IMR-90 (cell line): Measurements from ENCODE around the gene TBATA. TPM values are rescaled to one million over a fixed set of nuclear protein-coding genes. Genes with fewer than 3 reads are reported as not detected.

Experiments
- ATAC-seq: fragments of 200-7000 bp; cut with Tn5 transposase; 2 replicates; pipeline ENCODE4 v1.9.1; 2020; ENCODE audit warnings: low read depth, mild to moderate bottlenecking, moderate library complexity
- BruUV-seq: library from RNA; stranded (reverse); fragments of 400-500 nt; replicated peaks from 2 replicates; lab custom pipeline; 2021; lab: Mats Ljungman, UMichigan
- CTCF ChIA-PET: fragments of 300-600 bp; formaldehyde crosslinking; extraction: SDS; loops from one replicate; lab custom pipeline; 2021; ENCODE audit warnings: antibody characterized with exemption; lab: Yijun Ruan, JAX
- POLR2A ChIA-PET: fragments of 300-600 bp; sonication (Branson Sonifier 250); formaldehyde crosslinking; loops from one replicate; lab custom pipeline; 2022; ENCODE audit warnings: antibody characterized with exemption; ENCODE audit not compliant: unreplicated experiment; lab: Charles Lee
- DNase-seq: peaks from one replicate; pipeline ENCODE4 v3.0.0; 2013
- H2AFZ ChIP-seq: replicated peaks from 2 replicates; pipeline ENCODE3; 2013; ENCODE audit warnings: low read length, mild to moderate bottlenecking; ENCODE audit not compliant: poor library complexity
- H2AK5ac ChIP-seq: 2 replicates; pipeline ENCODE4 v1.6.1; 2013; ENCODE audit warnings: low read depth, low read length, inconsistent platforms
- H2AK9ac ChIP-seq: replicated peaks from 2 replicates; pipeline ENCODE3; 2013; ENCODE audit warnings: mild to moderate bottlenecking, low read depth, low read length, moderate library complexity; ENCODE audit not compliant: poor library complexity
- H2BK120ac ChIP-seq: 2 replicates; pipeline ENCODE4 v1.6.1; 2013; ENCODE audit warnings: low read depth, low read length, inconsistent platforms
- H2BK15ac ChIP-seq: 3 replicates; pipeline ENCODE4 v1.6.1; 2013; ENCODE audit warnings: low read depth, low read length, inconsistent platforms
- H2BK20ac ChIP-seq: 2 replicates; pipeline ENCODE4 v1.6.1; 2013; ENCODE audit warnings: low read depth, mild to moderate bottlenecking, inconsistent platforms, low read length, moderate library complexity
- H2BK5ac ChIP-seq: 2 replicates; pipeline ENCODE4 v1.6.1; 2013; ENCODE audit warnings: mild to moderate bottlenecking, low read depth, low read length, inconsistent platforms; ENCODE audit not compliant: poor library complexity, severe bottlenecking
- H3K14ac ChIP-seq: replicated peaks from 2 replicates; pipeline ENCODE4 v1.6.1; 2013; ENCODE audit warnings: low read depth, low read length, inconsistent platforms
- H3K18ac ChIP-seq: 2 replicates; pipeline ENCODE4 v1.6.1; 2013; ENCODE audit warnings: low read depth, low read length, control low read depth
- H3K23ac ChIP-seq: 2 replicates; pipeline ENCODE4 v1.6.1; 2013; ENCODE audit warnings: low read depth, low read length, inconsistent platforms
- H3K27ac ChIP-seq: 2 replicates; pipeline ENCODE4 v1.5.1; 2013; ENCODE audit warnings: mild to moderate bottlenecking, control low read depth, low read length; ENCODE audit not compliant: insufficient read depth
- H3K27me3 ChIP-seq: 2 replicates; pipeline ENCODE4 v1.6.1; 2013; ENCODE audit warnings: low read length; ENCODE audit not compliant: control insufficient read depth, insufficient read depth
- H3K36me3 ChIP-seq: 2 replicates; pipeline ENCODE4 v1.6.1; 2013; ENCODE audit warnings: low read length, mixed read lengths; ENCODE audit not compliant: control insufficient read depth, insufficient read depth
- H3K4ac ChIP-seq: 2 replicates; pipeline ENCODE4 v1.6.1; 2013; ENCODE audit warnings: low read depth, low read length, inconsistent platforms
- H3K4me1 ChIP-seq: 2 replicates; pipeline ENCODE4 v1.6.1; 2013; ENCODE audit warnings: low read length, mixed read lengths; ENCODE audit not compliant: control insufficient read depth, insufficient read depth
- H3K4me2 ChIP-seq: 2 replicates; pipeline ENCODE4 v1.6.1; 2013; ENCODE audit warnings: low read depth, mild to moderate bottlenecking, control low read depth, low read length, moderate library complexity
- H3K4me3 ChIP-seq: 2 replicates; pipeline ENCODE4 v1.5.1; 2013; ENCODE audit warnings: low read depth, mild to moderate bottlenecking, control low read depth, low read length, moderate library complexity; ENCODE audit not compliant: insufficient read depth
- H3K56ac ChIP-seq: 2 replicates; pipeline ENCODE4 v1.6.1; 2013; ENCODE audit warnings: low read length, inconsistent platforms; ENCODE audit not compliant: insufficient read depth; ENCODE audit errors: extremely low read depth
- H3K79me1 ChIP-seq, 2 experiments: 2 replicates each; pipeline ENCODE4 v1.6.1; 2013; ENCODE audit warnings: low read length in 2 of 2, inconsistent platforms in 1 of 2, low read depth in 1 of 2
- H3K9ac ChIP-seq: 2 replicates; pipeline ENCODE4 v1.6.1; 2013; ENCODE audit warnings: low read depth, low read length, control low read depth
- H3K9me1 ChIP-seq: 2 replicates; pipeline ENCODE4 v1.6.1; 2013; ENCODE audit warnings: low read length, inconsistent platforms; ENCODE audit not compliant: insufficient read depth
- H3K9me3 ChIP-seq: 2 replicates; pipeline ENCODE4 v1.6.1; 2013; ENCODE audit warnings: low read length; ENCODE audit not compliant: control insufficient read depth, insufficient read depth
- H4K20me1 ChIP-seq: 2 replicates; pipeline ENCODE4 v1.6.1; 2013; ENCODE audit warnings: low read length, inconsistent platforms; ENCODE audit not compliant: insufficient read depth
- H4K5ac ChIP-seq: 2 replicates; pipeline ENCODE4 v1.6.1; 2013; ENCODE audit warnings: mild to moderate bottlenecking, low read depth, low read length, control low read depth
- H4K8ac ChIP-seq, 2 experiments: 2 replicates each; pipeline ENCODE4 v1.6.1; 2013; ENCODE audit warnings: low read depth in 2 of 2, low read length in 2 of 2, control low read depth in 1 of 2, inconsistent platforms in 1 of 2
- H4K91ac ChIP-seq: 2 replicates; pipeline ENCODE4 v1.6.1; 2013; ENCODE audit warnings: low read depth, low read length, inconsistent platforms; ENCODE audit not compliant: insufficient read depth
- MAZ ChIP-seq: IDR thresholded peaks from 2 replicates; pipeline ENCODE4 v1.6.1; 2012; ENCODE audit warnings: low read depth, mild to moderate bottlenecking, low read length, improper control_type of control experiment, moderate library complexity, borderline replicate concordance
- WGBS, 2 experiments: methylation state at CpG; one replicate each; pipeline versions ENCODE4 v1.1.5 to v1.1.7; 2013; ENCODE audit warnings: missing lambda C conversion rate in 2 of 2; ENCODE audit not compliant: insufficient read length in 1 of 2; ENCODE audit errors: extremely low coverage in 2 of 2; 5-methylcytosine and 5-hydroxymethylcytosine counted together
- dilution Hi-C: fragments of 300-500 bp; cut with HindIII; formaldehyde crosslinking; loops from one replicate; pipeline ENCODE4 v1.14.3; 2018; ENCODE audit warnings: low sequenced_read_pairs; ENCODE audit not compliant: unreplicated experiment
- in situ Hi-C: fragments of 300-500 bp; cut with MboI; formaldehyde crosslinking; loops from 3 replicates; pipeline ENCODE4 v1.14.3; 2019; ENCODE audit warnings: low sequenced_read_pairs, inconsistent platforms, mixed read lengths
- intact Hi-C: fragments of 100-400 bp; cut with micrococcal nuclease; formaldehyde crosslinking; loops from 2 replicates; pipeline ENCODE4 v1.10.0; 2022
- polyA plus RNA-seq, 3 experiments: library from polyadenylated mRNA; depleted of rRNA; stranded (reverse); fragments of >200 nt; gene quantifications; 2 replicates each; pipeline ENCODE4 v1.2.3, GENCODE V29; 2012; ENCODE audit warnings: low replicate concordance in 1 of 3
- total RNA-seq: library from RNA; depleted of rRNA; stranded (reverse); fragments of >200 nt; gene quantifications from 2 replicates; pipeline ENCODE4 v1.2.3, GENCODE V29; 2012
- TF ChIP-seq, protein P1 (sequence below): conservative IDR thresholded peaks from 2 replicates; pipeline ENCODE4 v1.5.1; 2012; ENCODE audit warnings: mild to moderate bottlenecking, low read depth, low read length, improper control_type of control experiment

Gene TBATA
- total and polyA plus RNA-seq, 2 of the 4 experiments (the other 2 are of a cell fraction), result not detected

DNA sequence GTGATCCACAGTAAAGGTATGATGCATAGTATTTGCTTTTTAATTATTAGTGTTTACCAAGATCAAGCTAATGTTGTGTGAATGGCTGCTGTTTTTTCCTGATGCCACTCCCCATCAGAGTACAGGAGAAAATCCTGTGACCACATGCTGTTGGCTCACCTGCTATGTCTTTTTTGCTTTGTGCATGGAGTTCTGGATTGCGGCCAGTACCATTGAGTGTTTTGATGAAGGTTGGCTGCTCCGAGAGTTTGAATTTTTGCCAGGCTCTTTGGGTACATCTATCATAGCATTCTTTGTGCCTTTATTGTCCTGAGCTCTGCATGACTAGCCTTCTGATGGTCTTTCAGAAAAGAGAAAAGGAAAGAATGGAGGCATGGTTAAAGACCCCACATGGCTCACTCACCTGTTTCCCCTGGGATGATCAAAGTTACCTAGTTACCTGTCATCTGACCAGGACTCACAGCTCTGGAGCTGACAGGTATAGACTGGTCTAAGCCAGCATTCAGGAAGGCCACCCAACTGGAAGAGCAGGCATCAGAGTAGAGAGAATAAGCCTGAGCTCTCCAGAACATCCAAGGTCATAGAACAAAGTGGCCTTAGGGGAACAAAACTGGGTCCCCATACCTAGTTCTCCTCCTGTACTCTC is 18.7 kb upstream of the TBATA start:
- BruUV-seq, result no TSS peak
- Histone ChIP-seq H3K18ac (no peak overlapping the region), H3K23ac (no peak overlapping the region), H3K9ac (no peak overlapping the region), H2BK20ac (no peak overlapping the region), H2AK5ac (no peak overlapping the region), H4K20me1 (no peaks in the 10 kb centered on the region), H4K91ac (no peak overlapping the region), H3K4me3 (no peak overlapping the region), H3K9me1 (no peaks in the 10 kb centered on the region), H4K8ac (no peak overlapping the region), H3K14ac (no peak overlapping the region), H3K27ac (no peak overlapping the region), H3K4me2 (no peak overlapping the region), H4K5ac (no peak overlapping the region), H2BK120ac (no peak overlapping the region), H3K36me3 (no peaks in the 10 kb centered on the region), H2BK15ac (no peak overlapping the region), H3K27me3 (peaks cover 31% of the 10 kb centered on the region), H3K56ac (no peak overlapping the region), H3K9me3 (0 out of 2 replicates have a peak, but pooled peaks cover 3% of the 10 kb centered on the region), H3K79me1 (no peaks in the 10 kb centered on the region), H2AK9ac (no peak overlapping the region), H2BK5ac (no peak overlapping the region), H2AFZ (no peak overlapping the region), H3K4me1 (no peaks in the 10 kb centered on the region), H3K4ac (no peak overlapping the region)
- no CpG with 5 or more reads among the region's 2 CpGs for WGBS, 2 experiments
- in situ Hi-C loops (no loop called here), dilution Hi-C loops (no loop called here), intact Hi-C loops (no loop called here)
- TF ChIP-seq, protein P1, sequence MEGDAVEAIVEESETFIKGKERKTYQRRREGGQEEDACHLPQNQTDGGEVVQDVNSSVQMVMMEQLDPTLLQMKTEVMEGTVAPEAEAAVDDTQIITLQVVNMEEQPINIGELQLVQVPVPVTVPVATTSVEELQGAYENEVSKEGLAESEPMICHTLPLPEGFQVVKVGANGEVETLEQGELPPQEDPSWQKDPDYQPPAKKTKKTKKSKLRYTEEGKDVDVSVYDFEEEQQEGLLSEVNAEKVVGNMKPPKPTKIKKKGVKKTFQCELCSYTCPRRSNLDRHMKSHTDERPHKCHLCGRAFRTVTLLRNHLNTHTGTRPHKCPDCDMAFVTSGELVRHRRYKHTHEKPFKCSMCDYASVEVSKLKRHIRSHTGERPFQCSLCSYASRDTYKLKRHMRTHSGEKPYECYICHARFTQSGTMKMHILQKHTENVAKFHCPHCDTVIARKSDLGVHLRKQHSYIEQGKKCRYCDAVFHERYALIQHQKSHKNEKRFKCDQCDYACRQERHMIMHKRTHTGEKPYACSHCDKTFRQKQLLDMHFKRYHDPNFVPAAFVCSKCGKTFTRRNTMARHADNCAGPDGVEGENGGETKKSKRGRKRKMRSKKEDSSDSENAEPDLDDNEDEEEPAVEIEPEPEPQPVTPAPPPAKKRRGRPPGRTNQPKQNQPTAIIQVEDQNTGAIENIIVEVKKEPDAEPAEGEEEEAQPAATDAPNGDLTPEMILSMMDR, result no peak
- no peak for TF ChIP-seq MAZ
- POLR2A ChIA-PET, result no interaction called here
- no peak for ATAC-seq
- no peak for DNase-seq
- CTCF ChIA-PET, result interaction anchor here (1.5 kb wide), 1 partner anchor 10 kb away, joined by 4 read pairs; no protein-coding TSS in a partner anchor
